Activated CD4-positive, alpha-beta T cell treated with anti-CD3 and anti-CD28 coated beads, Interleukin-2, amount 50 U/mL, for 48 hours (primary cell): ENCODE measurements around the gene PLEKHG2.

Experiments used
- DNase-seq, 2 experiments: peaks; one replicate each; pipeline ENCODE4 v3.0.0-alpha.2; 2020

Gene PLEKHG2

GRCh38 chr19:39407660-39408391 lies 4.6 kb upstream of the PLEKHG2 start:
- peak; percentile 61 to 63 for DNase-seq

GRCh38 chr19:39408392-39409207 lies 3.9 kb upstream of the PLEKHG2 start:
- DNase-seq: peak; percentile 19 to 35

GRCh38 chr19:39409208-39410016 lies 3.1 kb upstream of the PLEKHG2 start:
- DNase-seq: peak; percentile 83 to 88

GRCh38 chr19:39410017-39410830 lies 2.2 kb upstream of the PLEKHG2 start:
- DNase-seq: peak; percentile 68 to 73

- no peak for DNase-seq
Observed at GRCh38 chr19:39410831-39411080, 1.7 kb upstream of the PLEKHG2 start.

- peak; percentile 23 to 31 for DNase-seq
Observed at GRCh38 chr19:39411081-39411831, 1.2 kb upstream of the PLEKHG2 start.

- DNase-seq: peak; percentile 93 to 95
Observed at GRCh38 chr19:39411832-39412099, 703 bp upstream of the PLEKHG2 start.

- peak in 1 of 2 experiments; percentile 27 for DNase-seq
Observed at GRCh38 chr19:39412867-39413271, 400 bp downstream of the PLEKHG2 start.

GRCh38 chr19:39413272-39413910 lies 922 bp downstream of the PLEKHG2 start:
- DNase-seq: peak; percentile 23 to 33

- peak in 1 of 2 experiments; percentile 10 for DNase-seq
Observed at GRCh38 chr19:39413911-39414608, 1.6 kb downstream of the PLEKHG2 start.

GRCh38 chr19:39415111-39416046 lies 2.9 kb downstream of the PLEKHG2 start:
- no peak for DNase-seq

GRCh38 chr19:39416152-39417120 lies 4.0 kb downstream of the PLEKHG2 start:
- no peak for DNase-seq

- no peak for DNase-seq
Observed at GRCh38 chr19:39417463-39418181, 5.2 kb downstream of the PLEKHG2 start.

GRCh38 chr19:39419003-39419402 lies 6.5 kb downstream of the PLEKHG2 start:
- DNase-seq: no peak

- DNase-seq: no peak
Observed at GRCh38 chr19:39420769-39421168, 8.3 kb downstream of the PLEKHG2 start.

- DNase-seq: no peak
Observed at GRCh38 chr19:39422020-39422419, 9.6 kb downstream of the PLEKHG2 start.

GRCh38 chr19:39423258-39424086 lies 11.0 kb downstream of the PLEKHG2 start:
- DNase-seq: no peak
